Parathyroid adenoma (tissue), 2 donors: ENCODE measurements around the gene MRGPRF.

Source experiments
- H2AFZ ChIP-seq: fragments of 300-600 bp; sonication (generic); one replicate; pipeline ENCODE4 v1.7.0; 2017; ENCODE audit warnings: antibody characterized with exemption, mild to moderate bottlenecking
- H3K27ac ChIP-seq: fragments of 300-600 bp; sonication (generic); one replicate; pipeline ENCODE4 v1.7.0; 2017
- H3K27me3 ChIP-seq: fragments of 300-600 bp; sonication (generic); one replicate; pipeline ENCODE4 v1.7.0; 2017; ENCODE audit warnings: low read length; ENCODE audit not compliant: control insufficient read depth, insufficient read depth
- H3K36me3 ChIP-seq: fragments of 300-600 bp; sonication (generic); one replicate; pipeline ENCODE4 v1.7.0; 2017; ENCODE audit warnings: low read length; ENCODE audit not compliant: control insufficient read depth, insufficient read depth
- H3K4me1 ChIP-seq: fragments of 300-600 bp; sonication (generic); one replicate; pipeline ENCODE4 v1.7.0; 2017; ENCODE audit warnings: control low read depth
- H3K4me2 ChIP-seq: fragments of 300-600 bp; sonication (generic); one replicate; pipeline ENCODE4 v1.7.0; 2017; ENCODE audit warnings: low read length
- H3K4me3 ChIP-seq: fragments of 300-600 bp; sonication (generic); one replicate; pipeline ENCODE4 v1.7.0; 2017; ENCODE audit warnings: low read depth, low read length
- H3K79me2 ChIP-seq: fragments of 300-600 bp; sonication (generic); one replicate; pipeline ENCODE4 v1.7.0; 2017; ENCODE audit warnings: control low read depth
- H3K9ac ChIP-seq: fragments of 300-600 bp; sonication (generic); one replicate; pipeline ENCODE4 v1.7.0; 2017; ENCODE audit warnings: mild to moderate bottlenecking
- H3K9me3 ChIP-seq: fragments of 300-600 bp; sonication (generic); one replicate; pipeline ENCODE4 v1.7.0; 2017; ENCODE audit warnings: low read length; ENCODE audit not compliant: control insufficient read depth
- CTCF ChIP-seq: fragments of 300-600 bp; sonication (generic); IDR thresholded peaks from one replicate; pipeline ENCODE4 v1.7.0; 2017; ENCODE audit warnings: antibody characterized with exemption, mild to moderate bottlenecking
- donor health status: primary hyperparathyroidism.

The MRGPRF gene

DNA sequence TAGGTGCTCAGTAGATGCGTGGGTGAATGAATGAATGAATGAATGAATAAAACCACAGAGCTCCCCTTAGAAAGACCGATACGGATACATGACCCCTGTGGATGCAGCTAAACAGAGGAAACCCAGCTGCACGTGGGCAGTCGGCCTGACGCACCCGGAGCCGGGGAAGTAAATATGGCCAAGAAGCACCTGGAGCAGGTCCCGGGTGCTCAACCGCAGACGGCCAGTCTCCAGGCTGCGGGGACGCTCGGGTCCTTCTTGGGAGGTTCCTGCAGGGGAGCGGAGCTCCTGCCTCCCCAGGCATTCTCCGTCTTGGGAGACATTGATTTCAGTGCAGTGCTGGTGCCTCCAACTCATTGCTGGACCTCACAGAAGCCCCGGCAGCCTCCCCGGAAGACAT, 24.0 kb upstream of the MRGPRF start:
- no peak for TF ChIP-seq CTCF
- no peak overlapping the region for H3K27ac ChIP-seq

GRCh38 chr11:69035946-69036340, 22.9 kb upstream of the MRGPRF start:
- no peak overlapping the region for H3K9ac ChIP-seq
- no peak overlapping the region for H3K27ac ChIP-seq
- H3K79me2 ChIP-seq = no peaks in the 10 kb centered on the region
- H2AFZ ChIP-seq = no peak overlapping the region
- no peak for TF ChIP-seq CTCF
- no peaks in the 10 kb centered on the region for H3K4me1 ChIP-seq
- H3K4me3 ChIP-seq = no peak overlapping the region
- no peaks in the 10 kb centered on the region for H3K27me3 ChIP-seq
- H3K36me3 ChIP-seq = no peaks in the 10 kb centered on the region
- H3K9me3 ChIP-seq = no peaks in the 10 kb centered on the region
- no peak overlapping the region for H3K4me2 ChIP-seq

More for the DNA sequence above, 24.0 kb upstream of the MRGPRF start:
- no peak overlapping the region for H2AFZ ChIP-seq
- H3K9me3 ChIP-seq = no peaks in the 10 kb centered on the region
- no peaks in the 10 kb centered on the region for H3K36me3 ChIP-seq
- H3K4me3 ChIP-seq = no peak overlapping the region
- no peaks in the 10 kb centered on the region for H3K4me1 ChIP-seq
- H3K9ac ChIP-seq = no peak overlapping the region
- H3K27me3 ChIP-seq = no peaks in the 10 kb centered on the region
- H3K79me2 ChIP-seq = no peaks in the 10 kb centered on the region
- H3K4me2 ChIP-seq = no peak overlapping the region

- no peaks in the 10 kb centered on the region for H3K4me1 ChIP-seq
- H3K27me3 ChIP-seq = no peaks in the 10 kb centered on the region
- H3K27ac ChIP-seq = no peak overlapping the region
- no peak overlapping the region for H3K4me3 ChIP-seq
- no peak overlapping the region for H3K4me2 ChIP-seq
- no peak overlapping the region for H2AFZ ChIP-seq
- H3K9me3 ChIP-seq = no peaks in the 10 kb centered on the region
- no peaks in the 10 kb centered on the region for H3K36me3 ChIP-seq
- TF ChIP-seq CTCF = no peak
- H3K79me2 ChIP-seq = no peaks in the 10 kb centered on the region
- no peak overlapping the region for H3K9ac ChIP-seq
Measured at GRCh38 chr11:69035150-69035945, 22.3 kb upstream of the MRGPRF start.

DNA sequence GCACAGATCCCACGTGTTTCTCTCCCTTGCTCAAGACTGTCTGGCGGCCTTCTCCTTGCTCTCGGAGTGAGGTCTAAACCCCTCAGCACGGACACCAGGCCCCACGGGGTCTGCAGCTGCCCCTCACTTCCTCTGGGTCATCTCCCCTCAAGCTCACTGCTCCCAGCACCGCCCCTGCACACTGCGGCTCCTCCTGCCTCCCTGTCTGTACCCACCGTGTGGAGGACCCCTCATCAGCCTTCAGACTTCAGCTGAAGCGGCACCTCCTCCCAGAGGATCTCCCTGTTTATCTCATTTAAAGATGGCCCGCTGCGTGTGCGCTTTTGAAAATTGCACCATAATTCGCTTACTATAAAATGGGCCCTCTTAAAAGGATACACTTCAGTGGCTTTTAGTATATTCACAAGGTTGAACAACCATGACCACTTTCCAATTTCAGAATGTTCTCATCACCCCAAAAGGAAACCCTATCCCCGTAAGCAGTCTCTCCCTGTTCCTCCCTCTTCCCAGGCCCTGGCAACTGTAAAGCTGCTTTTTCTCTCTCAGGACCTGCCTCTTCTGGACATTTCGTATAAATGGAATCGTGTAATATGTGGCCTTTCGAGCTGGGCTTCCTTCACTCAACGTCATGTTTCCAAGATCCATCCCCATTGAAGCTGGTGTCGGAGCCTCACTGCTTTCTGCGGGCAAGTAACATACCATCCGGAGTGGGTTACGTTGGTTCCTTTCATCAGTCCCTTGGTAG, 21.2 kb upstream of the MRGPRF start:
- Histone ChIP-seq H3K4me2 (no peak overlapping the region), H3K4me3 (no peak overlapping the region), H3K4me1 (no peaks in the 10 kb centered on the region), H3K9ac (no peak overlapping the region), H3K9me3 (no peaks in the 10 kb centered on the region), H2AFZ (no peak overlapping the region), H3K36me3 (no peaks in the 10 kb centered on the region), H3K27ac (no peak overlapping the region), H3K79me2 (no peaks in the 10 kb centered on the region), H3K27me3 (no peaks in the 10 kb centered on the region)
- no peak for TF ChIP-seq CTCF
